SK-N-SH (cell line): ENCODE results near the gene DPEP2NB. TPM values are rescaled to one million over a fixed set of nuclear protein-coding genes. Genes with fewer than 3 reads are reported as not detected.

Experiments
- CTCF ChIA-PET: fragments of 300-600, 350-600 bp; formaldehyde crosslinking; extraction: SDS; loops from one replicate; lab custom pipeline; 2021; lab: Yijun Ruan, JAX
- POLR2A ChIA-PET: fragments of 350-600 bp; sonication (Branson Sonifier 250); formaldehyde crosslinking; extraction: SDS; loops from one replicate; lab custom pipeline; 2020; ENCODE audit warnings: antibody characterized with exemption, inconsistent platforms; lab: Yijun Ruan, JAX
- DNase-seq: peaks from one replicate; pipeline ENCODE4 v3.0.0; 2012
- H2AFZ ChIP-seq: fragments of 200-600 bp; sonication (generic); 2 replicates; pipeline ENCODE4 v1.8.1; 2016; ENCODE audit warnings: antibody characterized with exemption, mild to moderate bottlenecking, low read depth
- H3F3A ChIP-seq: fragments of 200-600 bp; sonication (generic); replicated peaks from 2 replicates; pipeline ENCODE3; 2016; ENCODE audit warnings: antibody characterized with exemption, mild to moderate bottlenecking; ENCODE audit not compliant: insufficient read depth
- H3K27ac ChIP-seq, 2 experiments: fragments of 200-500 bp in 1 of 2; fragments of 200-600 bp in 1 of 2; sonication (Bioruptor generic) in 1 of 2; sonication (generic), shearing (Covaris generic) in 1 of 2; 2 replicates each; pipeline versions ENCODE4 v1.5.1 to v1.6.1; 2014 to 2016; ENCODE audit warnings: low read depth in 2 of 2, inconsistent platforms in 1 of 2, low read length in 1 of 2, mild to moderate bottlenecking in 1 of 2, mixed read lengths in 1 of 2
- H3K27me3 ChIP-seq: fragments of 200-600 bp; sonication (generic), shearing (Covaris generic); 2 replicates; pipeline ENCODE4 v1.6.1; 2016; ENCODE audit warnings: mixed run types; ENCODE audit not compliant: insufficient read depth
- H3K36me3 ChIP-seq, 2 experiments: fragments of 200-500 bp in 1 of 2; fragments of 200-600 bp in 1 of 2; sonication (Bioruptor generic) in 1 of 2; sonication (generic) in 1 of 2; replicated peaks in 1 of 2; 2 replicates each; pipeline versions ENCODE3 to v1.5.1; 2014 to 2016; ENCODE audit warnings: low read length in 1 of 2, mild to moderate bottlenecking in 1 of 2; ENCODE audit not compliant: insufficient read depth in 2 of 2, control insufficient read depth in 1 of 2
- H3K4me1 ChIP-seq, 2 experiments: fragments of 200-500 bp in 1 of 2; fragments of 200-600 bp in 1 of 2; sonication (Bioruptor generic) in 1 of 2; sonication (generic), shearing (Covaris generic) in 1 of 2; 2 replicates each; pipeline versions ENCODE4 v1.5.1 to v1.6.1; 2014 to 2016; ENCODE audit warnings: low read depth in 1 of 2, low read length in 1 of 2, mixed run types in 1 of 2; ENCODE audit not compliant: insufficient read depth in 2 of 2, control insufficient read depth in 1 of 2
- H3K4me2 ChIP-seq: fragments of 200-600 bp; sonication (generic), shearing (Covaris generic); 2 replicates; pipeline ENCODE4 v1.6.1; 2017; ENCODE audit warnings: mixed run types
- H3K4me3 ChIP-seq, 2 experiments: fragments of 200-500 bp in 1 of 2; fragments of 200-600 bp in 1 of 2; sonication (Bioruptor generic) in 1 of 2; sonication (generic), shearing (Covaris generic) in 1 of 2; 2 replicates each; pipeline versions ENCODE4 v1.5.1 to v1.8.1; 2014 to 2016; ENCODE audit warnings: low read depth in 2 of 2, inconsistent platforms in 1 of 2, low read length in 1 of 2, mild to moderate bottlenecking in 1 of 2, mixed read lengths in 1 of 2, moderate library complexity in 1 of 2
- H3K79me2 ChIP-seq: fragments of 200-600 bp; sonication (generic); 2 replicates; pipeline ENCODE4 v1.8.1; 2017; ENCODE audit warnings: mild to moderate bottlenecking; ENCODE audit not compliant: insufficient read depth
- H3K9ac ChIP-seq: fragments of 200-600 bp; sonication (generic); 2 replicates; pipeline ENCODE4 v1.6.1; 2017; ENCODE audit warnings: mixed run types
- H3K9me2 ChIP-seq: fragments of 200-600 bp; sonication (generic); 2 replicates; pipeline ENCODE4 v1.6.1; 2017; ENCODE audit warnings: mixed run types
- H3K9me3 ChIP-seq: fragments of 200-600 bp; sonication (generic); 2 replicates; pipeline ENCODE4 v1.6.1; 2017; ENCODE audit warnings: mixed run types, mild to moderate bottlenecking, moderate library complexity
- H4K20me1 ChIP-seq: fragments of 200-600 bp; sonication (generic); 2 replicates; pipeline ENCODE4 v1.6.1; 2017; ENCODE audit warnings: mild to moderate bottlenecking, mixed run types; ENCODE audit not compliant: insufficient read depth
- EZH2phosphoT487 ChIP-seq: fragments of 200-600 bp; sonication (generic); IDR thresholded peaks from 2 replicates; pipeline ENCODE4 v1.6.1; 2017; ENCODE audit warnings: low read depth, mixed run types, mild to moderate bottlenecking, antibody characterized with exemption, moderate library complexity, borderline replicate concordance
- FOSL2 ChIP-seq: IDR thresholded peaks from 2 replicates; pipeline ENCODE4 v1.4.0; 2012; ENCODE audit warnings: low read depth, mild to moderate bottlenecking, moderate library complexity, borderline replicate concordance
- FOXJ3 ChIP-seq: sonication (generic); formaldehyde crosslinking; IDR thresholded peaks from 2 replicates; pipeline ENCODE4 v1.5.1; 2020; ENCODE audit warnings: mild to moderate bottlenecking, missing genetic modification reagents
- MEF2A ChIP-seq: IDR thresholded peaks from 2 replicates; pipeline ENCODE4 v1.4.0; 2012; ENCODE audit warnings: low read depth, borderline replicate concordance
- MXI1 ChIP-seq: IDR thresholded peaks from 2 replicates; pipeline ENCODE4 v1.6.1; 2012; ENCODE audit warnings: mild to moderate bottlenecking, low read depth, low read length, improper control_type of control experiment
- NFIC ChIP-seq: IDR thresholded peaks from 2 replicates; pipeline ENCODE4 v1.4.0; 2012; ENCODE audit warnings: borderline replicate concordance
- NRF1 ChIP-seq: IDR thresholded peaks from 2 replicates; pipeline ENCODE4 v1.6.1; 2012; ENCODE audit warnings: low read depth, mild to moderate bottlenecking, low read length
- POLR2AphosphoS5 ChIP-seq: IDR thresholded peaks from 2 replicates; pipeline ENCODE4 v1.6.1; 2012; ENCODE audit warnings: low read depth, low read length
- SIN3A ChIP-seq: IDR thresholded peaks from 2 replicates; pipeline ENCODE4 v1.6.1; 2012; ENCODE audit warnings: low read depth, mild to moderate bottlenecking, low read length, moderate library complexity, borderline replicate concordance
- TEAD4 ChIP-seq: IDR thresholded peaks from 2 replicates; pipeline ENCODE4 v1.4.0; 2012; ENCODE audit warnings: mild to moderate bottlenecking, borderline replicate concordance; ENCODE audit not compliant: insufficient read depth
- USF2 ChIP-seq: fragments of 150-350 bp; IDR thresholded peaks from 2 replicates; pipeline ENCODE4 v1.6.1; 2017; ENCODE audit warnings: antibody characterized with exemption, low read length, low read depth, borderline replicate concordance
- WGBS: methylation state at CpG from one replicate; pipeline ENCODE4 v1.1.6; 2017; ENCODE audit warnings: low lambda C conversion rate; 5-methylcytosine and 5-hydroxymethylcytosine counted together
- polyA plus RNA-seq, 3 experiments: library from polyadenylated mRNA; depleted of rRNA; stranded (reverse); fragments of >200 nt; gene quantifications; 2 replicates each; pipeline ENCODE4 v1.2.3, GENCODE V29; 2012
- TF ChIP-seq, protein P1 (sequence below): IDR thresholded peaks from 2 replicates; pipeline ENCODE4 v1.6.1; 2012; ENCODE audit warnings: mild to moderate bottlenecking, low read depth, low read length, moderate library complexity
- TF ChIP-seq, protein P2 (sequence below): IDR thresholded peaks from 2 replicates; pipeline ENCODE4 v1.4.0; 2012; ENCODE audit warnings: low read depth, borderline replicate concordance
- TF ChIP-seq, protein P3 (sequence below): fragments of 200-600 bp; sonication (generic); IDR thresholded peaks from 2 replicates; pipeline ENCODE4 v1.6.1; 2017; ENCODE audit warnings: antibody characterized with exemption, mild to moderate bottlenecking, moderate library complexity

DPEP2NB gene
- polyA plus RNA-seq, 1 of the 3 experiments (the other 2 are of a cell fraction): not detected

GRCh38 chr16:67988675-67989074, 27.0 kb downstream of the DPEP2NB start:
- CTCF ChIA-PET: interaction anchor here (0.6 to 1.8 kb wide), 6 partner anchors 18 to 323 kb away, joined by 3 to 5 read pairs (median 4); no protein-coding TSS in a partner anchor
- H2AFZ ChIP-seq: no peak overlapping the region
- WGBS: 57% methylated on average over 3 of the region's 3 CpGs
- no peak overlapping the region for H3K4me2 ChIP-seq
- no peak for DNase-seq
- H3K79me2 ChIP-seq: no peaks in the 10 kb centered on the region
- H3K9ac ChIP-seq: no peak overlapping the region
- TF ChIP-seq NRF1: no peak
- no peak for TF ChIP-seq EZH2phosphoT487
- TF ChIP-seq MXI1: no peak
- no peak for TF ChIP-seq MEF2A
- TF ChIP-seq, protein P1, sequence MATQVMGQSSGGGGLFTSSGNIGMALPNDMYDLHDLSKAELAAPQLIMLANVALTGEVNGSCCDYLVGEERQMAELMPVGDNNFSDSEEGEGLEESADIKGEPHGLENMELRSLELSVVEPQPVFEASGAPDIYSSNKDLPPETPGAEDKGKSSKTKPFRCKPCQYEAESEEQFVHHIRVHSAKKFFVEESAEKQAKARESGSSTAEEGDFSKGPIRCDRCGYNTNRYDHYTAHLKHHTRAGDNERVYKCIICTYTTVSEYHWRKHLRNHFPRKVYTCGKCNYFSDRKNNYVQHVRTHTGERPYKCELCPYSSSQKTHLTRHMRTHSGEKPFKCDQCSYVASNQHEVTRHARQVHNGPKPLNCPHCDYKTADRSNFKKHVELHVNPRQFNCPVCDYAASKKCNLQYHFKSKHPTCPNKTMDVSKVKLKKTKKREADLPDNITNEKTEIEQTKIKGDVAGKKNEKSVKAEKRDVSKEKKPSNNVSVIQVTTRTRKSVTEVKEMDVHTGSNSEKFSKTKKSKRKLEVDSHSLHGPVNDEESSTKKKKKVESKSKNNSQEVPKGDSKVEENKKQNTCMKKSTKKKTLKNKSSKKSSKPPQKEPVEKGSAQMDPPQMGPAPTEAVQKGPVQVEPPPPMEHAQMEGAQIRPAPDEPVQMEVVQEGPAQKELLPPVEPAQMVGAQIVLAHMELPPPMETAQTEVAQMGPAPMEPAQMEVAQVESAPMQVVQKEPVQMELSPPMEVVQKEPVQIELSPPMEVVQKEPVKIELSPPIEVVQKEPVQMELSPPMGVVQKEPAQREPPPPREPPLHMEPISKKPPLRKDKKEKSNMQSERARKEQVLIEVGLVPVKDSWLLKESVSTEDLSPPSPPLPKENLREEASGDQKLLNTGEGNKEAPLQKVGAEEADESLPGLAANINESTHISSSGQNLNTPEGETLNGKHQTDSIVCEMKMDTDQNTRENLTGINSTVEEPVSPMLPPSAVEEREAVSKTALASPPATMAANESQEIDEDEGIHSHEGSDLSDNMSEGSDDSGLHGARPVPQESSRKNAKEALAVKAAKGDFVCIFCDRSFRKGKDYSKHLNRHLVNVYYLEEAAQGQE: no peak
- no peak for TF ChIP-seq FOSL2
- TF ChIP-seq POLR2AphosphoS5: no peak
- TF ChIP-seq NFIC: no peak
- no peak for TF ChIP-seq TEAD4
- no peak for TF ChIP-seq SIN3A
- H3K27me3 ChIP-seq: no peaks in the 10 kb centered on the region
- no peaks in the 10 kb centered on the region for H3F3A ChIP-seq
- H4K20me1 ChIP-seq: no peaks in the 10 kb centered on the region
- no peaks in the 10 kb centered on the region for H3K36me3 ChIP-seq
- H3K4me1 ChIP-seq: peaks cover 0 to 10% of the 10 kb centered on the region in 2 experiments; a peak in 1 of 4 replicates
- no peak overlapping the region for H3K4me3 ChIP-seq
- H3K27ac ChIP-seq: no peak overlapping the region
- H3K9me3 ChIP-seq: no peaks in the 10 kb centered on the region
- H3K9me2 ChIP-seq: no peaks in the 10 kb centered on the region
- POLR2A ChIA-PET: no interaction called here

DNA sequence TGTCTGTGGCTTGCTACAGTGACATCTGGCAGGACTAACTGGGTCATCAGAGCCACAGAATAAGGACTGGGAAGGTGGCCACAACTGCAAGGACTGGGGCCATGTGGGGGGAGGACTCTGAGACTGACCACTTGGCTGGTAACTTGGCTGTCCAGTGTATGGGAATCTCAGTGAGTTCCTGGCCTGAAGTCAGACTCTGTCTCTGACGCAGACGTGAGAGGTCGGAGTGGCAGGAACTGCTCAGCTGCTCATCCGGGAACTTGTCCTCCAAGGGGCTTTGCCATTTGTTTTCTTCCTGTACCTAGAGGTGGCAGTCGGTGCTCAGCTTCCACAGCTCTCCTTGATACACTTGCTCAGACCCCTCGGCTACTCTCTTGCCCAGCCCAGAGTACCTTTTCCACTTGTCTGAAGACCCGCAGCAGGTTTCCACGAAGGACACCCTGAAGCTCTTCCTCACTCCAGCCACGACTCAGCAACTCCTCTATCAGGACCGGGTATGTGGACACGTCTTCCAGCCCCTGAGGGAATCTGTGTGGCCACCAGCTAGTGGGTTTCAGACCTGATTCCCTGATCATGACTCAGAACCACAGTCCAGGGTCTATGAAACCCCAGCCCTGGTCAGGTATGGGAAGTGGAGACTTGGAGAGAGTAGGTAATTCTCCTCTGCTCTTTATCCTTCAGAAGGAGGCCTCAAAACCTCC, 28.1 kb downstream of the DPEP2NB start:
- peaks cover 0 to 3% of the 10 kb centered on the region in 2 experiments; a peak in 1 of 4 replicates for H3K4me1 ChIP-seq
- no peaks in the 10 kb centered on the region for H3K27me3 ChIP-seq
- no peak overlapping the region for H3K4me3 ChIP-seq
- no peak overlapping the region for H3K27ac ChIP-seq
- CTCF ChIA-PET: interaction anchor here (0.9 to 2.0 kb wide), 4 partner anchors 53 to 242 kb away, joined by 4 to 8 read pairs (median 4); no protein-coding TSS in a partner anchor
- POLR2A ChIA-PET: no interaction called here
- H3K9ac ChIP-seq: no peak overlapping the region
- no peak overlapping the region for H3K4me2 ChIP-seq
- H3K9me2 ChIP-seq: no peaks in the 10 kb centered on the region
- WGBS: 84% methylated on average over 11 of the region's 11 CpGs
- no peaks in the 10 kb centered on the region for H3K9me3 ChIP-seq
- DNase-seq: no peak
- no peaks in the 10 kb centered on the region for H4K20me1 ChIP-seq
- H2AFZ ChIP-seq: no peak overlapping the region
- H3K36me3 ChIP-seq: no peaks in the 10 kb centered on the region
- no peaks in the 10 kb centered on the region for H3K79me2 ChIP-seq
- no peaks in the 10 kb centered on the region for H3F3A ChIP-seq
- no peak for TF ChIP-seq USF2
- TF ChIP-seq, protein P1: no peak
- TF ChIP-seq, protein P2, sequence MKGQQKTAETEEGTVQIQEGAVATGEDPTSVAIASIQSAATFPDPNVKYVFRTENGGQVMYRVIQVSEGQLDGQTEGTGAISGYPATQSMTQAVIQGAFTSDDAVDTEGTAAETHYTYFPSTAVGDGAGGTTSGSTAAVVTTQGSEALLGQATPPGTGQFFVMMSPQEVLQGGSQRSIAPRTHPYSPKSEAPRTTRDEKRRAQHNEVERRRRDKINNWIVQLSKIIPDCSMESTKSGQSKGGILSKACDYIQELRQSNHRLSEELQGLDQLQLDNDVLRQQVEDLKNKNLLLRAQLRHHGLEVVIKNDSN: no peak
- no peak for TF ChIP-seq FOXJ3 (CRISPR knock-in tag)
- TF ChIP-seq, protein P3, sequence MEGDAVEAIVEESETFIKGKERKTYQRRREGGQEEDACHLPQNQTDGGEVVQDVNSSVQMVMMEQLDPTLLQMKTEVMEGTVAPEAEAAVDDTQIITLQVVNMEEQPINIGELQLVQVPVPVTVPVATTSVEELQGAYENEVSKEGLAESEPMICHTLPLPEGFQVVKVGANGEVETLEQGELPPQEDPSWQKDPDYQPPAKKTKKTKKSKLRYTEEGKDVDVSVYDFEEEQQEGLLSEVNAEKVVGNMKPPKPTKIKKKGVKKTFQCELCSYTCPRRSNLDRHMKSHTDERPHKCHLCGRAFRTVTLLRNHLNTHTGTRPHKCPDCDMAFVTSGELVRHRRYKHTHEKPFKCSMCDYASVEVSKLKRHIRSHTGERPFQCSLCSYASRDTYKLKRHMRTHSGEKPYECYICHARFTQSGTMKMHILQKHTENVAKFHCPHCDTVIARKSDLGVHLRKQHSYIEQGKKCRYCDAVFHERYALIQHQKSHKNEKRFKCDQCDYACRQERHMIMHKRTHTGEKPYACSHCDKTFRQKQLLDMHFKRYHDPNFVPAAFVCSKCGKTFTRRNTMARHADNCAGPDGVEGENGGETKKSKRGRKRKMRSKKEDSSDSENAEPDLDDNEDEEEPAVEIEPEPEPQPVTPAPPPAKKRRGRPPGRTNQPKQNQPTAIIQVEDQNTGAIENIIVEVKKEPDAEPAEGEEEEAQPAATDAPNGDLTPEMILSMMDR: no peak
